SH-SY5Y (cell line): ENCODE measurements around the gene SAMD1.

Experiments
- GATA2 ChIP-seq: IDR thresholded peaks from 2 replicates; pipeline ENCODE4 v1.6.1; 2011; ENCODE audit warnings: mild to moderate bottlenecking, low read depth, low read length
- GATA3 ChIP-seq: IDR thresholded peaks from 2 replicates; pipeline ENCODE4 v1.6.1; 2011; ENCODE audit warnings: low read depth, mild to moderate bottlenecking, low read length, moderate library complexity

DNA sequence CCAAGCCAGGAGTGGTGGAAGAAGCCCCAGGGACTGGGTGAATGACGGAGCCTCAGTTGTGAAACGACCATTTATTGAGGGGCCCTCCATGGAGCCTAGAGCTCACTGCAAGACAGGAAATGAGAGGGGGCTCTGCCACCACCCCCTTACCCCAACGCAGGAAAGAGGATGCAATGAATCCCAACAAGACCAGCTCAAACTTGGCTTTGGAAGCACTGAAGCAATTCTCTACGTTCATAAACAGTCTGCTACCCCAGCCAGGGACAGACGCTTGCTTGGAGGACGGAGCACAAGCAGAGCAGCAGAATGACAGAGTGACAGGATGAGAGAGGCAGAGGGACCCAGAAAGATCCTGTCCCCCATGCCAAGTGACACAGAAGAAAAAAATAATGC lies 26.0 kb upstream of the SAMD1 start:
- TF ChIP-seq GATA2: no peak
- no peak for TF ChIP-seq GATA3
